ENCODE results near the gene ANKRD34A.
A peak's percentile ranks its signal among the peaks of the same experiment; 100 is the strongest.
"Not testable (repeated sequence)": the region's sequence is repeated elsewhere in the genome, so short reads cannot be mapped to it uniquely, and the experiment has no call there.

ANKRD34A gene

DNA sequence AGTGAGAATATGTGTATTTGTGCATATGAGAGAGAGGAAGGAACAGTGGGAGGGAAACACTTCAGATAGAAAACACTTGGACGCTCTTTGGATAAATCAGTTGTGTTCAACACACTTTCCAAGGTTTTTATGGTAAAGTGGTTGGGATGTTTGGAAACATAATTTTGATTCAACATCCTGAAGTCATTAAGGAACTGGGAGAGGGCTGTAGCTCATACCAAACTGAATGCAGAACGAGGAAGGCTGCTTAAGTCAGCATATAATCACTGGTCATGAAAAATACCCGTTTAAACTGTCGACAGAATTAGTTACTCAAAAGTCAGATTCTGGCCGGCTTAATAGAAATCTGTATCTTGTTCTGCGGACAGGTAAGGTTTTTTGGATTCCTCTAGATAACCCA lies 21.5 kb downstream of the ANKRD34A start:
- DNase-seq (ENCODE audit: low spot score): no peak

DNA sequence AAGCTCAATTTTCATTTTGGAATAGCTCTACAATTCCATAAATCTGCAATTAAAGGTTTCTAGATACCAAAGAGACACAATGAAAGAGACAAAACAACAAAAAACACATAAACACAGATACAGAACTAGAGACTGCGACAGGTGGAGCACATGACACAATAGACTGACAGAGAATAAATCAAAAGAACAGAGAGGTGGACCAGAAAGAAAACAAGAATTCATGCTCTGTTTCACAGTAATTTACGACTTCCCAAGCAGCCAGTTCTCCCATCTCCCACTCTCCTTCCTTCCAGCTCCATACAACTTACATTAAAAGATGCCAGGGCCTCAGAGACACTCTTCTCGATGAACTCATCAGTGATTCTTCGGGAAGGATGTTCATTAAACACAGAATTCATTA lies 22.0 kb downstream of the ANKRD34A start:
- no peak for DNase-seq (ENCODE audit: low spot score)

DNA sequence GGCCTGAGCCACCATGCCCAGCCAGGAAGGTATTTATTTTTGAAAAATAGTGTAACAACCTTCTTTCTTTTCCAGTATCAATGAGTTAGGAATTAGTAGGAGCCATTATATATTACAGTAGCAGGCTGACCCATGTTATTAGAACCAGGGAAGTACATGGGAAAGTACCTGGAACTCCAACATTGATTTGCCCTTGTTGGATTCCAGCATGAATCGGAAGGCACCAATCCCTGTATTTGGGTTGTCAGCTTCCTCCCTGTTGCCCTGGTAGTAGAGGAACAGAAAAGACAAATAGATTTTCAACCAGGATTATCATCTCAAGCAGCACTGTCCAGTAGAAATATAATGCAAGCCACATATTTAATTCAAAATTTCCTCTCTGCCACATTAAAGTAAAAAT lies 26.9 kb downstream of the ANKRD34A start:
- DNase-seq (ENCODE audit: low spot score): no peak

DNA sequence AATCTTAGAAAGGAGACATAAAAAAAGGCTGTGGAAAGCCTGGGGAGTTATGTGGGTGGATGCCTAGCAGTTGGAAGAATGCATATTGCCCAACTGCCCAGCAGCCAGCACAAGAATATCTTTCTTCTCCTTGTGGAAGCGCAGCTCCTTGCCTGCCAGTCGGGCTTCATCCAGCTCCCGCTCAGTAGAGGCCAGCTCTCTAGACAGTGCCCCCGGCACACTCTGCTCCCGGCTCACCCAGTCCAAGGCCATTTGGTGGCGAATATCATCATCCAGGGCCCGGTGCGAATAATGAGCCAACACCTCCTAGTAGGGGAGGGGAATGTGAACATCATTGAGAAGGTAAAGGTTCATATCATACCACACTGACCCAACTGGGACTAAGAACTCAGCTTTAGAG lies 28.1 kb downstream of the ANKRD34A start:
- DNase-seq (ENCODE audit: low spot score): no peak

DNA sequence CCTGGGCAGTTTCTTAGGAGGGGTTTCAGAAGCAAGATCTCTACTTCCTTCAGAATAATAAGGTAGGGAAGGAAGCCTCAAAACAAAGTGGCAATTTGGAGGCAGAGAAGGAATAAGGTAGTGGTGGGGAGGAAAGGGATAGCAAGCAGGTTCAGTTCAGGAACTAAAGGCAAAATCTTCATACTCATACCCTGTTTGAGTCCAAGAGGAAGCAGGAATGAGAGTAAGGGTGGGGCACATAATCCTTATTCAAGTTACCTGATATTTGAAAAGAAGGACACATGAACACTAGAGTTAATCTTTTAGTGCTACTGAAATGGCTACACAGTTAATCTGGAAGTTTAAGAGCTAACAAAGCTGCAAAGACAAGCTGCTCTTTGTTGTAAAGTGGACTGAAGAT lies 28.7 kb downstream of the ANKRD34A start:
- DNase-seq (ENCODE audit: low spot score): no peak

DNA sequence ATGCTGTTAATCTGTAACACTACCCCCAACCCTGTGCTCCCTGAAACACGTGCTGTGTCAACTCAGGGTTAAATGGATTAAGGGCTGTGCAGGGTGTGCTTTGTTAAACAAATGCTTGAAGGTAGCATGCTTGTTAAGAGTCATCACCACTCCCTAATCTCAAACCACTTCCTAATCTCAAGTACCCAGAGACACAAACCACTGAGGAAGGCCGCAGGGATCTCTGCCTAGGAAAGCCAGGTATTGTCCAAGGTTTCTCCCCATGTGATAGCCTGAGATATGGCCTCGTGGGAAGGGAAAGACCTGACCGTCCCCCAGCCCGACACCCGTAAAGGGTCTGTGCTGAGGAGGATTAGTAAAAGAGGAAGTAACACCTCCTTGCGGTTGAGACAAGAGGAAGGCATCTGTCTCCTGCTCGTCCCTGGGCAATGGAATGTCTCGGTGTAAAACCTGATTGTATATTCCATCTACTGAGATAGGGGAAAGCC lies 31.8 kb downstream of the ANKRD34A start:
- DNase-seq (ENCODE audit: low spot score): peak; percentile 50

DNA sequence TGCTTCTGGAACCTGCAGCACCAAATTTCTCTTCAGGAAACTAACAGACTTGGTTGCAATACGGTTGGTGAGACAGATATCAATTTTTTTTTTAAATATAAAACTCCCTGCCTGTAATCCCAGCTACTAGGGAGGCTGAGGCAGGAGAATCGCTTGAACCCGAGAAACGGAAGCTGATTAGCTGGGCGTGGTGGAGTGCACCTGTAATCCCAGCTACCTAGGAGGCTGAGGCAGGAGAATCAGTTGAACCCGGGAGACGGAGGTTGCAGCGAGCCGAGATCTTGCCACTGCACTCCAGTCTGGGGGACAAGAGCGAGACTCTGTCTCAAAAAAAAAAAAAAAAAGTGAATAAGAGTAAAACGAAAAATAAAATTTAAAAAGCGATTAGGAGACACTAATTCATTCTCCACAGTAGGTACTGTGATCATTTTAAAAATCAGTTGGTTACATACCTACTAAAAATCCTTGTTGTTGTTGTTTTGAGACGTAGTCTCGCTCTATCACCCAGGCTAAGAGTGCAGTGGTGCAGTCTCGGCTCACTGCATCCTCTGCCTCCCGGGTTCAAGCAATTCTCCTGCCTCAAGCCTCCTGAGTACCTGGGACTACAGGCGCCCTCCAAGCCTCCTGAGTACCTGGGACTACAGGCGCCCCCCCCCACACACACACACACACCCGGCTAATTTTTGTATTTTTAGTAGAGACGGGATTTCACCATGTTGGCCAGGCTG lies 36.3 kb downstream of the ANKRD34A start:
- DNase-seq (ENCODE audit: low spot score): no peak

DNA sequence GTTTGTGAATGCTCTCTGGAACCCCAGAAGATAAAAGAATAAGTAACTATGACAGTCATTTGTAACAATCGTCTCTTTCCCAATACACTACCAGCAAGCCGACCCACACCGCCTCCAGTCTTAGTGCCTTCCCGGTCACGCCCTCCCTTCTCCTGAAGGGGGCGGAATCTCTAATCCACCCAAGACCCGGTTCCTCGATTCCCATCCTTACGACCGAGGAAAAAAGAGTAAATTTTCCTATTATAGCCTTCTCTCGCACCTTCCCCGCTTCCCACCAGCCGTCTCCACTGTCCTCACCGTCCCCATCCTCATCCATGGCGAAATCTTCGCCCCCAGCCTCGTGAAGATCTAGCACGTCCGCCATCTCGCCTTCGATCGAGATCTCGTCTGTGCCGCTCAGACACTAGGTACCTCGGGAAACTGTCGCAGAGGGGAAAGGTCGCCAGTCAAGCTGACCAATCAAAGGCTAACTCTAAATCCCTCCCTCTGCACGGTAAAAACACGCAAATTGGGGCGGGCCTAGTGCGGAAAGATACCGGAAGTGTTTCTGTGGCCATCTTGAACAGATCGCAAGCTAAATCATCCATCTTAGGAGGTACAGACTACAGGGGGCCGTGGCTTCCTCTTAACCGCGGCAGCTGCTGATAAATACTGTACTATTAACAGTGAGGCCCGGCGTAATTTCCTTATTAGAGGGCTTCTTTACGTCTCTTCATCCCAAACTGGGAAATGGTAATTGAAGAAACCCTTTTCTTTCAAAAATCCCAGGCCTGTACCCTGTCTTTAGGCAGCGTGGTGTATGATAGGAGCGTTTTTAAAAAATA lies 37.1 kb downstream of the ANKRD34A start, which contains the start of gene RBM8A:
RBM8A (minus strand) TSS at position 422 of the 824 bp plus-strand sequence; CDS start at position 364, 58 bp downstream.
- DNase-seq (ENCODE audit: low spot score): peak; percentile 98

DNA sequence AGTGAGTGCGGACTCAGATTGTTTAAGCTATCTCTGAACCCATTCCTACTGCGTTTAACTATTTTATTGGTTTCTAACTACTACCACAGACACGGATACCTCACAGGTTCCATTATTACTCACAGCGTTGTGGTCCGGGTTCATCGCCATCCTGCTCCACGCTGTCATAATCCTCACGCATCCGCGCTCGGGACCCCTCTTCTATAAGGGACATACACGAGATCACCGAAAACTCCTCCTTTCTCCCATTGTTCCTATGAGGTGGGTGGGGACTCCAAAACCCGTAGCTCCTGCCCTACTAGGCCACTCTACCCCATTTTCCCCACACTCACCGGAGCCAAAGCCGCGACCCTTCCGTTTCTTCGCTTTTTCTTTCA lies 37.7 kb downstream of the ANKRD34A start:
- DNase-seq (ENCODE audit: low spot score): no peak

DNA sequence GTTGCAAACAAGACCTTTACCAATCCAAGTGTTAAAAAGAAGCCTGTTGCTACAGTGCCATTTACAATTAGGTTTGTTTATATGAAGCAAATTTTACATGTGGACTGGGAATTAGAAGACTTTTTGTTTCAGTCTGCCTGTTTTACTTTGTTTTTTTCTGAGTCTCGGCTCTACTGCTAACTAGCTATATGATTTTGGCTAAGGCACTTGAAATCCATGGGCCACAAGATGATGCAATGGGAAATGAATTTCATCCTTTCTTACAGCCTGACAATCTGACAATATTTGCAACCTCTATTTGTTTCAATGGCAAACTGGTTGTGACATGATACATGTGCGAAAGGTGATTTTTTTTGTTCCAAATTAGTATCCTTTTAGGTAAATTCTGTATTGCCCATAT lies 42.1 kb downstream of the ANKRD34A start:
- DNase-seq (ENCODE audit: low spot score): no peak

DNA sequence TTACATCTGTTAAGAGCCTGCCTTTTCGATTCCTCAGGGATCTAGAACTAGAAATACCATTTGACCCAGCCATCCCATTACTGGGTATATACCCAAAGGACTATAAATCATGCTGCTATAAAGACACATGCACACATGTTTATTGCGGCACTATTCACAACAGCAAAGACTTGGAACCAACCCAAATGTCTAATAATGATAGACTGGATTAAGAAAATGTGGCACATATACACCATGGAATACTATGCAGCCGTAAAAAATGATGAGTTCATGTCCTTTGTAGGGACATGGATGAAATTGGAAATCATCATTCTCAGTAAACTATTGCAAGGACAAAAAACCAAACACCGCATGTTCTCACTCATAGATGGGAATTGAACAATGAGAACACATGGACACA lies 44.1 kb downstream of the ANKRD34A start:
- not testable (repeated sequence) for DNase-seq (ENCODE audit: low spot score)

DNA sequence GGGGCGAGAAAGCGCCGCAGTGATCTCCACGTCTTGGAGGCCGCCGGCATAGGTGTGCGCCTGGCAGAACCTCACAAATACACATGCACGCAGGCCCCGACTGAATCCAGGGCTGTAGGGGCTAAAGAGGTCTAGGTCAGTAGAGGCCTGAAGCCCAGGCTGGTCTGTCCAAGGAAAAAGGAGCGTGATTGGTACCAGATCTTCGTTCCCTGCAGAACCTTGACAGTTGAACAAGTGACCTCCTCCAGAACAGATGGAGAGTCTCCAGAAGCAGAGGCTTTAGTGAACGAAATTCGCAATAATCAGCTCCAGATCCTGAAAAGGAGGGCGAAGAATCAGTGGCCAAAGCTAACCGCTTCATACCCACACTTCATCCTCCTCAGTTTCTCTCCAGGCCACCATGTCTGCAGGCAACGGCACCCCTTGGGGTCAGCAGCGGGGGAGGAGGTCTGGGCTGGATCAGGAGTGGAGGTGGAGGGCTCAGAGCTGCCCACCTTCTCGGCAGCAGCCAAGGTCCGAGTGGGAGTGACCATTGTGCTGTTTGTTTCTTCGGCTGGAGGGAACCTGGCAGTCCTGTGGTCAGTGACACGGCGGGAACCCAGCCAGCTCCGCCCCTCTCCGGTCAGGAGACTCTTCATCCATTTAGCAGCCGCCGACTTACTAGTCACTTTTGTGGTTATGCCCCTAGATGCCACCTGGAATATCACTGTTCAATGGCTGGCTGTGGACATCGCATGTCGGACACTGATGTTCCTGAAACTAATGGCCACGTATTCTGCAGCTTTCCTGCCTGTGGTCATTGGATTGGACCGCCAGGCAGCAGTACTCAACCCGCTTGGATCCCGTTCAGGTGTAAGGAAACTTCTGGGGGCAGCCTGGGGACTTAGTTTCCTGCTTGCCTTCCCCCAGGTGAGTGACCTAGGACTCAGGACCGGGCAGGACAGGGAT lies 45.1 kb downstream of the ANKRD34A start:
- no peak for DNase-seq (ENCODE audit: low spot score)

DNA sequence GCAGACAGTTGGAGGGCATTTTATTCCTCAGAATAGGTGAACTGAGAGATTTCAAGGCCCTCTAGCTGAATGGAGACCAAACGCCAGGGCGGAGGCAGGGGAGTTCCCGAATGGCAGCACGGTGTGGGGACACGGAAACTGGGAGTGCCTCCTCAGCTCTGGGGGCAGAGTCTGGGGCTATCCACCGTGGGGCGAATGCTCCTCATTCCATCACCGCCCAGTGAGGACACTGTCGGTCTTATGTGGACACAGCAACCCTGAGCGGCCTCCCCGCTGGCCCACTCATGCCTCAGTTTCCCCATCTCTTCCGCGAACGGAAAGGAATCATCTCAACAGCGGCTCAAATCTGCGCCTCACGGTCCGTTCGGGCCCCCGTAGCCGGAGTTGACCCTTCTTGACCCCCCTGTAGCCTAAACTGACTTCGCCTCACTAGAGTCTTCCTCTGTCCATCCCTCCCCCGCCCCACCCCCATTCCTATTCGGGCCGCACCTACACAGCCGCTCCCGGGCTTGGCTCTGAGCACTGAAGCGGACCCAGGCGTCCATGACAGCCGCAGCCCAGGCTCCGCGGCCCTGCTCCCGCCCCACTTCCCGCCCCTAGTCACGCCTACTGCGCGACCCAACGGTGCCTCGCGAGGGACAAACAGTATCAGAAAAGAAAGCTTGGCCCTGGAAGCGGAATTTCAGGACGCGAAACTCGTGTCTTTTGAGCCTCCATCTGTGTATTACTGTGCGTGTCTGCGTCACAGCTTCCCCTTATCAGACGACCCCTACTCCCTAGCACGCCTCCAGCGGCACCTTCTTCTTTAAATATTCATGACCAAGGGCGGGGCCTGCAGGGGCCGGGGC lies 46.0 kb downstream of the ANKRD34A start, which contains the start of gene PEX11B:
PEX11B (minus strand) TSS at position 574 of the 848 bp plus-strand sequence; CDS start at position 545, 29 bp downstream.
- peak; percentile 95 for DNase-seq (ENCODE audit: low spot score)

DNA sequence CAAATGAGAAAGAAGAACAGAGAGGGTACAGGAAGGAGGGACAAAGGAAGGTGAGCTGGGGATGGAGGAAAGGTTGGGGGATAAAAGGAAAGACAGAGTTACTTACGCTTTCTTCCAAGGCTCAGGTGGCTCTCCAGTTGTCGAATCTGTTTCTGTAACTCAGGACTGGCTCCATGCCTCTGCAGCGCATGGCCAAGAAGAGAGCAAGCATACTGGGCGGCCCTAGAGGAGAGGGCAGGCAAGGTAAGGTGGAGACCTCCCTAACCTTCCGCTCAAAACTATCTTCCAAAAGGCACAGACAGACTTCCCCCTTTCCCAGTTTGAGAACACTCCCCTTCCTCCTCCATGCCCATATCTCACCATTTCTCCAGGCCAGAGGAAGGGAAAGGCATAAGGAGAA lies 46.8 kb downstream of the ANKRD34A start:
- no peak for DNase-seq (ENCODE audit: low spot score)

DNA sequence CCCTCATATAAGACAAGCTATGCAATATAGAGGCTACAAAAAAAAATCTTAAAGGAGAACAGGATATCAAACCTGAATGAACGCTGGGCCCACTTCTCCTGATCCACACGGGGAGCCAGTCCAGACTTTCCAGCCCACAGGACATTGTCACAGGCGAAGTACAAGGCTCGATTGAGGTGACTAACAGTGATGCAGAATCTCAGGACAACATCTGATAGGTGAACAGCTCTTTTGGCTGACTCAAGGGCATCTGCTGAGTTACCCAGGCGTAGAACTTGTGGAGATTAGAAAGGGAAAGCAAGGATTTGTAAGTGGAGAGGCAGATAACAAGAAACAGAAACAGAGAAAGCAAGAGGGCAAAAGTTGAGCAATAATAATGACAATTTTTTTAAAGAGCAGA lies 47.6 kb downstream of the ANKRD34A start:
- DNase-seq (ENCODE audit: low spot score): no peak

DNA sequence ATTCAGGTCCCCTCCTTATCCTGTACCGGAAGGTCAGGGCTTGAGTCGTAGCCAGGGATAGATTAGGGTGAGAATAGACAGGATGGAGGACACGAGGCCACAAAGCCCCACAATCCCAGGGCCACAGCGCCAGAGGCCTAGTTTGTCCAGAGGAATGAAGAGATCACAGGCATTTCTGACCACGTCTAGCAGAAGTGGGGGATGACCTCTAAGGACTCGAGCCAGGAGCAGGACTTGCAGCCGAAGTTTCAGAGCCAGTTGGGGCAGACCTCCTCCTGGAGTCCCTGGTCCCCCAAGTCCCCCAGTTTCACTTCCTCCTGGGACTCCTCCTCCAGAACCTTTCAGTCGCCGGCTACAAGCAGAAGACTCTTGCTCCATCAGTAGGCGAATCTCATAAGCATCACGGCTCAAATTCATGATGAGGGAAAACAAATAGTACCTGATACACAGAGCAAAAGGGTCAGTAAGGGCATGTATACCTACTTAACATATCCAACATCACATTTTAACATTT lies 52.2 kb downstream of the ANKRD34A start:
- DNase-seq (ENCODE audit: low spot score): no peak

Measured in CD4-positive, alpha-beta T cell treated with Interleukin-2 at 100 ng/mL for 4 hours (primary cell).